ENCODE data around the gene RCC1.

- TF ChIP-seq ZC3H10 (CRISPR knock-in tag; IDR thresholded peaks at IDR 0.05) (no peak), ZNF565 (CRISPR knock-in tag; conservative IDR thresholded peaks at IDR 0.05; ENCODE audit: low read depth) (no peak), ISL1 (CRISPR knock-in tag; IDR thresholded peaks at IDR 0.05) (no peak), CSDC2 (CRISPR knock-in tag; IDR thresholded peaks at IDR 0.05) (no peak), ARNTL (CRISPR knock-in tag; IDR thresholded peaks at IDR 0.05; ENCODE audit: borderline replicate concordance, low read depth) (no peak), ZNF8 (CRISPR knock-in tag; IDR thresholded peaks at IDR 0.05) (no peak), TSHZ2 (CRISPR knock-in tag; IDR thresholded peaks at IDR 0.05) (no peak), ZFP3 (CRISPR knock-in tag; IDR thresholded peaks at IDR 0.05) (no peak)
Measured at GRCh38 chr1:28456078-28456477, 49.8 kb upstream of the RCC1 start.
